Thyroid gland (tissue), 4 donors: Measurements from ENCODE around the gene PRRG4. TPM values are rescaled to one million over a fixed set of nuclear protein-coding genes. Genes with fewer than 3 reads are reported as not detected.

Source experiments
- DNase-seq, 2 donors: peaks; one replicate each; pipeline ENCODE4 v3.0.0-alpha.2; 2019
- H3K27ac ChIP-seq, 3 donors: fragments of 200-600 bp; sonication (generic); 1 replicate in 2 of 3; 2 replicates in 1 of 3; pipeline ENCODE4 v1.5.1; 2016 to 2019; ENCODE audit warnings: mild to moderate bottlenecking in 1 of 3, moderate library complexity in 1 of 3
- H3K27me3 ChIP-seq: fragments of 200-600 bp; sonication (generic); one replicate; pipeline ENCODE4 v1.5.1; 2019
- H3K36me3 ChIP-seq, 2 donors: fragments of 200-600 bp; sonication (generic); one replicate each; pipeline ENCODE4 v1.5.1; 2016 to 2019
- H3K4me1 ChIP-seq, 2 donors: fragments of 200-600 bp; sonication (generic); one replicate each; pipeline ENCODE4 v1.5.1; 2017 to 2019
- H3K4me3 ChIP-seq, 3 donors: fragments of 200-600 bp; sonication (generic); replicated peaks in 1 of 3; 1 replicate in 2 of 3; 2 replicates in 1 of 3; pipeline ENCODE4 v1.5.1; 2016; ENCODE audit warnings: mild to moderate bottlenecking in 1 of 3
- H3K9me3 ChIP-seq: fragments of 200-600 bp; sonication (generic); one replicate; pipeline ENCODE4 v1.5.1; 2017
- POLR2A ChIP-seq, 2 donors: fragments of 450-650 bp; IDR thresholded peaks; one replicate each; pipeline ENCODE4 v1.6.1; 2017; ENCODE audit warnings: antibody characterized with exemption in 2 of 2, mild to moderate bottlenecking in 2 of 2, moderate library complexity in 1 of 2
- WGBS, 2 donors: methylation state at CpG; one replicate each; pipeline ENCODE4 v1.1.5; 2017; 5-methylcytosine and 5-hydroxymethylcytosine counted together
- intact Hi-C: fragments of 100-400 bp; cut with DNase I; formaldehyde crosslinking; loops from one replicate; pipeline ENCODE4 v1.15.1; 2023
- total RNA-seq, 4 donors: library from RNA; depleted of rRNA; stranded (reverse); fragments of >200 nt; gene quantifications; one replicate each; pipeline ENCODE4 v1.2.3, GENCODE V29; 2016
- TF ChIP-seq, protein P1 (sequence below), 6 experiments: fragments of 200-600 bp in 3 of 6; fragments of 450-650 bp in 3 of 6; sonication (generic) in 3 of 6; IDR thresholded peaks; one replicate each; pipeline ENCODE4 v1.5.1; 2016 to 2019; ENCODE audit warnings: antibody characterized with exemption in 6 of 6, mild to moderate bottlenecking in 2 of 6, inconsistent platforms in 1 of 6, moderate library complexity in 1 of 6

PRRG4 gene
- total RNA-seq, 4 donors from 2014 or later = 13.4 to 20.8 (median 17.7) TPM

DNA sequence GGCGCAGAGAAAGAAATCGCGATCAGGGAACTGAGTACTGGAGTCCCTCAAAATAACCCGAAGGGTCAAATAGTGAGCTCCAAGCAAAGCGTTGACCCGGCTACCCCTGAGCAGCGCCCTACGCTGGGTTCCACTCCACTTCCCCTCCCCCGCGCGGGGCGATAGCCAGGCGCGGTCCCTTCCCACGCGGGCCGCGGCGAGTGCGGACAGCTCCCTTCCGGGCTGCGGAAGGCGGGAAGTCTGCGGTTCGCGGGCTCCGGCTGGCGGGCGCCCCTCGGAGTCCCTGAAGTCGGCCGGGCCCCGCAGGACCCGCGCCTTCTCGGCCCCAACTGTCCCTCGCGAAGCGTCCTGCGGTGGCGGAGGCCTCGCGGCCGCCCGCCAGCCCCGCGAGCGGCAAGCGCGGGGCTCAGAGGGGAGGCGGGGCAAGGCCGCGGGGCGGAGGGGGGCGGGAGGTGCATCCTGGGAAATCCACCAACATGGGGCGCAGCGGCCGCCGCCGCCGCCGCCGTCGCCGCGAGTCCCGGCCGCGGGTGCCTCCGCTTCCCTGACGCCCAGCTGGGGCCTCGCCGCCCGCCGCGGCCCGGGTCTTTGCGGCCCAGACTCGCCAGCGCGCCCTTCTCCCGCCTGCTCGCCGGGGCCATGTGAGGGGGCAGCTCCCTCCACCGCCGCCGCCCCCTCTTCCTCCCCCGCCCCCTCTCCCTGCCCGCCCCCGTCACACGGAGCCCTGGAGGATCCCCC, 62.8 kb downstream of the PRRG4 start, which contains the start of gene QSER1:
QSER1 (plus strand) TSS at position 457 of the 738 bp plus-strand sequence. CDS start 315 bp downstream, outside the sequence.
- 0 to 1% methylated on average over 10 to 29 of the region's 91 CpGs for WGBS, 2 donors
- Histone ChIP-seq H3K9me3 (no peaks in the 10 kb centered on the region), H3K4me3 (peak within 1 kb of the TSS; percentile 62 to 96 (median 95)), H3K27me3 (no peaks in the 10 kb centered on the region), H3K27ac (peak within 1 kb of the TSS; percentile 89 to 93 (median 90)), H3K36me3 (no peaks in the 10 kb centered on the region), H3K4me1 (peaks cover 5 to 8% of the 10 kb centered on the region in 2 donors)
- DNase-seq = peak; percentile 72 to 78
- TF ChIP-seq, protein P1, sequence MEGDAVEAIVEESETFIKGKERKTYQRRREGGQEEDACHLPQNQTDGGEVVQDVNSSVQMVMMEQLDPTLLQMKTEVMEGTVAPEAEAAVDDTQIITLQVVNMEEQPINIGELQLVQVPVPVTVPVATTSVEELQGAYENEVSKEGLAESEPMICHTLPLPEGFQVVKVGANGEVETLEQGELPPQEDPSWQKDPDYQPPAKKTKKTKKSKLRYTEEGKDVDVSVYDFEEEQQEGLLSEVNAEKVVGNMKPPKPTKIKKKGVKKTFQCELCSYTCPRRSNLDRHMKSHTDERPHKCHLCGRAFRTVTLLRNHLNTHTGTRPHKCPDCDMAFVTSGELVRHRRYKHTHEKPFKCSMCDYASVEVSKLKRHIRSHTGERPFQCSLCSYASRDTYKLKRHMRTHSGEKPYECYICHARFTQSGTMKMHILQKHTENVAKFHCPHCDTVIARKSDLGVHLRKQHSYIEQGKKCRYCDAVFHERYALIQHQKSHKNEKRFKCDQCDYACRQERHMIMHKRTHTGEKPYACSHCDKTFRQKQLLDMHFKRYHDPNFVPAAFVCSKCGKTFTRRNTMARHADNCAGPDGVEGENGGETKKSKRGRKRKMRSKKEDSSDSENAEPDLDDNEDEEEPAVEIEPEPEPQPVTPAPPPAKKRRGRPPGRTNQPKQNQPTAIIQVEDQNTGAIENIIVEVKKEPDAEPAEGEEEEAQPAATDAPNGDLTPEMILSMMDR (IDR thresholded peaks at IDR 0.05) = no peak
- TF ChIP-seq POLR2A (IDR thresholded peaks at IDR 0.05) = peak in 1 of 2 donors; percentile 71
- intact Hi-C loops = no loop called here

DNA sequence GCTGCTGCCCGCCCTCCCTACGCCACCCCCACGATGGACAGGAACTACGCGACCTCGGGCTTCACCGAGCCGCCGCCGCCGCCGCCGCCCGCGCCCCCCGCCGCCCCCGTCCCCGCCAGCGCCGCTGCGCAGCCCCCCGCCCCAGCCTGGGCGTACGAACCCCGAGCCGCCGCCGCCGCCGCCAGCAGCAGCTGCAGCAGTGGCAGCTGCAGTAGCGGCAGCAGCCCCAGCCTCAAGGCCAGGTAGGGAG, 63.3 kb downstream of the PRRG4 start:
- intact Hi-C loops = no loop called here
- no peaks in the 10 kb centered on the region for H3K9me3 ChIP-seq

DNA sequence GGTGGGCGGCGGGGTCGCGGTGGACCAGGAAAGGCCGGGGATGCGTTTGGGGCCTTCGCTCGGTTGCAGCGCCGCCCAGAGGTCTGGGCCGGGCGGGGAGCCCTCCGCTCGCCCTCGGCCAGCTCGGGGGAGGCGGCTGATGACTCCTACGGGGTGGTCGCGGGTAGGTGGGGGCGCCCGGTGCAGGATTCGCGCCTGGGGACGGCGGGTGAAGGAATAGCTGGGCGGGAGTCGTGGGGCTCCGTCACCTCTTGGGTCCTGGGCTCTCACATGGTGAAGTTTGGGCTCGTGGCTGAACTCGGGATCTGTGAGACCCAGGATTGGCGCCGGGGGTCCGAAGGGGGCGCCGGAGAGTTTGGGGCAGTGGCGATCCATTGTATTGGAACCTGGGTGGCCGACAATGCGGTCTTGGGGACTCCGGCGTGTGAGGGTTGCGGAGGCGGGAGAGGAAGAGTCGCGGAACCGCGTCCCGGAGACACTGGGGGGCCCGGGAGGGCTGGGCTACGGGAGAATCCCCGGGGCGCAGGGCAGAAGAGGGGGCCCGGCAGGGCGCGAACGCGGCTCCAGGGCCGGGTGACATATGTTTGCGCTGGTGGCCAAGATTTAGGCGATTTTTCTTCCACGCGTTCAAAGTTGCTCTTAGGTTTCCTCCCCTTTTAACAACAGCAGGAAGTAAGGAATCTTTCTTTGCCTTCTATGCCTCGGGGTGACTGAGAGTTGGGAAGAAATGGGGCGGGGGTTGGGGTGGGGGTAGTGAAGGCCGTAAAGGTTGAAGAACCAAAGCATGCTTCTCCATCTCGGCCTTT, 63.8 kb downstream of the PRRG4 start:
- no peaks in the 10 kb centered on the region for H3K27me3 ChIP-seq
- intact Hi-C loops = no loop called here
- no peak for TF ChIP-seq POLR2A (IDR thresholded peaks at IDR 0.05)
- TF ChIP-seq, protein P1 (IDR thresholded peaks at IDR 0.05) = peak in 5 of 6 experiments; percentile 15 to 51 (median 32)
- no peaks in the 10 kb centered on the region for H3K9me3 ChIP-seq
- no peaks in the 10 kb centered on the region for H3K36me3 ChIP-seq
- 1% methylated on average over 35 to 44 of the region's 66 CpGs for WGBS, 2 donors
- peaks cover 5 to 8% of the 10 kb centered on the region in 2 donors for H3K4me1 ChIP-seq
- peak overlapping the region; percentile 62 to 90 (median 74) for H3K4me3 ChIP-seq
- peak overlapping the region; percentile 64 to 89 (median 83) for H3K27ac ChIP-seq
- peak; percentile 54 to 67 for DNase-seq

More for the DNA sequence above, 63.3 kb downstream of the PRRG4 start:
- Histone ChIP-seq H3K36me3 (no peaks in the 10 kb centered on the region), H3K27me3 (no peaks in the 10 kb centered on the region), H3K4me1 (peaks cover 5 to 8% of the 10 kb centered on the region in 2 donors), H3K27ac (peak overlapping the region; percentile 64 to 89 (median 83)), H3K4me3 (peak overlapping the region; percentile 62 to 90 (median 74))
- no peak for DNase-seq
- WGBS, 2 donors = no CpG with 5 or more reads among the region's 32 CpGs
- TF ChIP-seq, protein P1 (IDR thresholded peaks at IDR 0.05) = no peak
- no peak for TF ChIP-seq POLR2A (IDR thresholded peaks at IDR 0.05)

DNA sequence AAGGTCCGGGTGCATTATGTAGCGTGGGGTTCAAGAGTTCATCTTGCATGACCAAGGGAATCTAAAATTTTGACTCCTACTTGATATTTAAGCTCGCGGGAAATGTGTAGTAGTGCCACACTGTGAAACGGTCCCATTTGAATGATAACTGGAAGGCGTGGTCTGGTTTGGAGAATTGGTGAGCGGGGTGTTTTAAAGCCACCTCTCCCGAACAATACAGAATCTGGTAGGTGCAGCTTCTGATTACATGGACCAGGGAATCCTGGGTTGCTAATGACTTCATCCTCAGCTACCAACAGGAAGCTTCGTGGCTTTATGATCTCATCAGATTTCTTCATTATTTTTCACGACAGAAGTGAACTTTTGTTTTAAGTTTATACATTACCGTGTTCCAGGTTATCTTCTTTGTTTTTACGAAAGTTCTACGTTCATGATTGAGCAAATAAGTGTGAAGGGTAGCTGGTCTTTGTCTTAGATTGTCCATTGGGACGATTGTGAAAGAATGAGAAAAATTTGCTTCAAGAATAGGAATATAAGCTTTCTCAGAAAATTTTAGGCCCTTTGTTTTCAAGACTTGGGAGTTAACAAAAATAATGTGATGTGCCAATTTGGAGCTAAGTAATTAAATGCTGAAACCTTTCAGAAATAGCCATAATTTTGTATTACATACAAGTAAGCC, 64.6 kb downstream of the PRRG4 start:
- Histone ChIP-seq H3K4me1 (peaks cover 10 to 12% of the 10 kb centered on the region in 2 donors), H3K36me3 (no peaks in the 10 kb centered on the region), H3K9me3 (no peaks in the 10 kb centered on the region), H3K27me3 (no peaks in the 10 kb centered on the region), H3K4me3 (peak overlapping the region in 2 of 3 donors; percentile 62 to 74), H3K27ac (peak overlapping the region; percentile 64 to 89 (median 83))
- 5 to 8% methylated on average over 14 of the region's 14 CpGs for WGBS, 2 donors
- TF ChIP-seq POLR2A (IDR thresholded peaks at IDR 0.05) = peak in 1 of 2 donors; percentile 53
- TF ChIP-seq, protein P1 (IDR thresholded peaks at IDR 0.05) = no peak
- intact Hi-C loops = no loop called here
- peak; percentile 26 to 32 for DNase-seq
